Cardiac septum (tissue), 1 donor: ENCODE measurements around the gene TSPYL1. TPM values are rescaled to one million over a fixed set of nuclear protein-coding genes. Genes with fewer than 3 reads are reported as not detected.
A peak's percentile ranks its signal among the peaks of the same experiment; 100 is the strongest.

Experiments
- DNase-seq: peaks from one replicate; pipeline ENCODE4 v3.0.0-alpha.2; 2020; ENCODE audit warnings: low spot score
- intact Hi-C: fragments of 100-400 bp; cut with DNase I; formaldehyde crosslinking; loops from one replicate; pipeline ENCODE4 v1.14.0; 2022
- total RNA-seq: library from RNA; stranded (reverse); fragmentation: NEBNext Ultra II Directional; extraction: Animal tissue kit (Norgen Biotek cat#: 25700); gene quantifications from one replicate; pipeline ENCODE4 v1.2.1, GENCODE V29; 2021
- donor health status: DM: no; HTN: no; CAD: no.

Gene TSPYL1
- total RNA-seq, 1 donor from 2014 or later, result 125 TPM

- DNase-seq, result no peak
- intact Hi-C loops, result no loop called here
Measured at GRCh38 chr6:116267836-116268588, 11.7 kb downstream of the TSPYL1 start.

- no peak for DNase-seq
- intact Hi-C loops, result no loop called here
Measured at GRCh38 chr6:116266803-116267202, 12.9 kb downstream of the TSPYL1 start.

GRCh38 chr6:116265041-116265829, 14.5 kb downstream of the TSPYL1 start:
- DNase-seq, result no peak
- intact Hi-C loops, result no loop called here

- intact Hi-C loops, result no loop called here
- no peak for DNase-seq
Measured at GRCh38 chr6:116263353-116263752, 16.4 kb downstream of the TSPYL1 start.

- intact Hi-C loops, result no loop called here
- DNase-seq, result no peak
Measured at GRCh38 chr6:116258520-116258919, 21.2 kb downstream of the TSPYL1 start.

- intact Hi-C loops, result no loop called here
- DNase-seq, result no peak
Measured at GRCh38 chr6:116256694-116257093, 23.0 kb downstream of the TSPYL1 start.

GRCh38 chr6:116255246-116255800, 24.4 kb downstream of the TSPYL1 start:
- intact Hi-C loops, result no loop called here
- DNase-seq, result no peak

- intact Hi-C loops, result loop anchor here (1.0 kb wide), 1 partner anchor 24 kb away; no protein-coding TSS in a partner anchor
- no peak for DNase-seq
Measured at GRCh38 chr6:116254297-116255056, 25.3 kb downstream of the TSPYL1 start.

GRCh38 chr6:116253505-116254296, 26.0 kb downstream of the TSPYL1 start, which contains the start of gene TSPYL4:
Gene TSPYL4 (minus strand): TSS chr6:116254075. CDS start chr6:116254008, 67 bp downstream.
- intact Hi-C loops, result loop anchor here (1.0 kb wide), 1 partner anchor 25 kb away; no protein-coding TSS in a partner anchor
- peak; percentile 97 for DNase-seq

- no peak for DNase-seq
- intact Hi-C loops, result no loop called here
Measured at GRCh38 chr6:116253188-116253504, 26.6 kb downstream of the TSPYL1 start.

- no peak for DNase-seq
- intact Hi-C loops, result no loop called here
Measured at GRCh38 chr6:116251568-116252384, 28.0 kb downstream of the TSPYL1 start.

- no peak for DNase-seq
- intact Hi-C loops, result no loop called here
Measured at GRCh38 chr6:116248577-116248976, 31.2 kb downstream of the TSPYL1 start.

GRCh38 chr6:116247285-116247684, 32.4 kb downstream of the TSPYL1 start:
- no peak for DNase-seq
- intact Hi-C loops, result no loop called here

- DNase-seq, result no peak
- intact Hi-C loops, result no loop called here
Measured at GRCh38 chr6:116246089-116246488, 33.6 kb downstream of the TSPYL1 start.

- intact Hi-C loops, result no loop called here
- DNase-seq, result no peak
Measured at GRCh38 chr6:116244284-116244683, 35.4 kb downstream of the TSPYL1 start.

- intact Hi-C loops, result no loop called here
- no peak for DNase-seq
Measured at GRCh38 chr6:116239856-116240255, 39.9 kb downstream of the TSPYL1 start.

- intact Hi-C loops, result no loop called here
- DNase-seq, result no peak
Measured at GRCh38 chr6:116239256-116239655, 40.5 kb downstream of the TSPYL1 start.

- intact Hi-C loops, result no loop called here
- DNase-seq, result no peak
Measured at GRCh38 chr6:116238083-116238482, 41.6 kb downstream of the TSPYL1 start.
